Fibroblast of skin of back (primary cell): Measurements from ENCODE around the gene GOLGA6L10. TPM values are rescaled to one million over a fixed set of nuclear protein-coding genes. Genes with fewer than 3 reads are reported as not detected.
"Not testable (repeated sequence)": the region's sequence is repeated elsewhere in the genome, so short reads cannot be mapped to it uniquely, and the experiment has no call there.

Experiments used
- DNase-seq: peaks from one replicate; pipeline ENCODE4 v3.0.0-alpha.2; 2013
- polyA plus RNA-seq, 2 experiments: library from polyadenylated mRNA; unstranded; fragments of 120-200 nt; gene quantifications; one replicate each; pipeline ENCODE4 v1.2.1, GENCODE V29; 2013; ENCODE audit not compliant: insufficient read length in 2 of 2

Gene GOLGA6L10, protein sequence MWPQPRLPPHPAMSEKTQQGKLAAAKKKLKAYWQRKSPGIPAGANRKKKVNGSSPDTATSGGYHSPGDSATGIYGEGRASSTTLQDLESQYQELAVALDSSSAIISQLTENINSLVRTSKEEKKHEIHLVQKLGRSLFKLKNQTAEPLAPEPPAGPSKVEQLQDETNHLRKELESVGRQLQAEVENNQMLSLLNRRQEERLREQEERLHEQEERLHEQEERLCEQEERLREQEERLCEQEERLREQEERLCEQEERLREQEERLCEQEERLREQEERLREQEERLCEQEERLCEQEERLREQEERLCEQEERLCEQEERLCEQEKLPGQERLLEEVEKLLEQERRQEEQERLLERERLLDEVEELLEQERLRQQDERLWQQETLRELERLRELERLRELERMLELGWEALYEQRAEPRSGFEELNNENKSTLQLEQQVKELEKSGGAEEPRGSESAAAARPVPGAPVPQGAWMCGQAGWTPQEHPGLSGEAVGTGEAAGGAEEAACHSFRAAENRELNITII
- polyA plus RNA-seq (2013, experiment 1 of 2; ENCODE audit: insufficient read length) = 0.72 TPM
- 1.1 TPM for polyA plus RNA-seq (2013, experiment 2 of 2; ENCODE audit: insufficient read length)

DNA sequence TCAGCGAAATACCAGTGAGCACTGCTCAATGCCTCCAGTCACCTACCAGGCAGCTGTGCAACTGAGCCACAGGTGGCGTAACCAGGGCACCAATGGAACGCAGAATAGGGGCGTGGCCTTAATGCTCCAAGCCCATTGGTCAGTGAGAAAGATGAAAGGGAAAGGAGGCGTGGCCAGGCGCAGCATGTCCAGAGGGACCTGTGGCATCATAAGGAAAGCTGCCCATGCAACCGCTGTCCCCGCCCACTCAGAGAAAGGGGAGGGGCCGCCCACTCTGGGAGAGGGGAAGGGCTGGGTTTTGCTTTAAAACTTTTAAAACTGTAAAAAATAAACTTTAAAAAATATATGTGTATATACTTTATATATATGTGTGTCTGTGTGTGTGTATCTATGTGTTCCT lies at the start of gene GOLGA6L10:
TSS of gene GOLGA6L10 (minus strand) at position 101 of the 400 bp plus-strand sequence. CDS start at position 1, 100 bp downstream.
- not testable (repeated sequence) for DNase-seq

DNA sequence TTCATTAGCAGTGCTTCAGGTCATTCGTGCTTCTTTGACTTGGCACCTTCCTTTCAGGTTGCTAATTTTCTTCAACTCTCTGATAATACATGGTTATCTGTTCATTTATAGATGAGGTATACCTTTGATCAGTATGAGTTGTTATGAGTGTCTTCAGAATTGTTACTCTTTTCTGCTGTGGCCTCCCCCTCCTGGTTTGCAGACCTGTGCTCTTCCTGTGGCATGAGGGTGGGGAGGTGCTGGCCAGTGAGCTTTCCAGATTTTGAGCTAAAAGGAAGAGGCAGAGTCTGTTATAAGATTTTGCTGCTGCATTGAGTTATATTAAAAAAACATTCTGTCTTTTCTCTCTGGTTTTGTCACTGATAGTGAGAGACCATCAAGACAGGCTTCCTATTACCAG lies 49.5 kb upstream of the GOLGA6L10 start:
- DNase-seq = no peak

DNA sequence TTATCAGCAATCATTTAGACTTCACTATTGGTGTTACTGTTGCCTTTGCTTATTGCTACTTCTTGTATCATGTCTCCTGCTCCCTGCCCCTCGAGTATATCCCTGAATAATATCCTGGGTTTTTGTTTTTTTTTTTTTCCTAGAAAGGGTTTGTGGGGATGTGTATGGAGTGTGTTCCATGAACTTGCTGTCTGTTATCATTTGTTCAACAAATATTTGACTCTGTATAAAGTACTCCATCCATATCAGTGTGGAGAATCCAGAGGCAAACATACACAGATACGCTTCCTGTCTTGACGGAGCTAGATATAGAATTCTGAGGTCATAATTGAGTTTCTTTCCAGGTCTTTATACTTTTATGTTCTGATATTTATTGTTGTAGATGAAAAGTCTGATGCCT lies 48.5 kb upstream of the GOLGA6L10 start:
- no peak for DNase-seq

DNA sequence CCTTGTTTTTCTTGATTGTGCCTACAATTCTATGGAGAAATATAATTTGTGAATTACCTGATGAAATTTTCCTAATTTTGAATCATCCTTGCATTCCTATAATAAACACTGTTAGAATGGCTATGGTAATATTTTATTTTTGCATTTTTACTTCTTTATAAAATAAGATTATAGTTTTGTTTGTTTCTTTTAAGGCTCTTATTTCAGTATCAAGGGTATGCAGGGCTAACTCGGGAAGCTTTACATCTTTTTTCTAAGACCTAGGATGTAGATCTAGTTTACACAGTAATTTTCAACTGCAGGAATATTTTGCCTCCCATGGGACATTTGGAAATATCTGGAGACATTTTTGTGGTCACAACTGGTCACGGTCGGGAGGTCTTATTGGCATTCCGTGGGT lies 46.5 kb upstream of the GOLGA6L10 start:
- DNase-seq = peak; percentile 40

DNA sequence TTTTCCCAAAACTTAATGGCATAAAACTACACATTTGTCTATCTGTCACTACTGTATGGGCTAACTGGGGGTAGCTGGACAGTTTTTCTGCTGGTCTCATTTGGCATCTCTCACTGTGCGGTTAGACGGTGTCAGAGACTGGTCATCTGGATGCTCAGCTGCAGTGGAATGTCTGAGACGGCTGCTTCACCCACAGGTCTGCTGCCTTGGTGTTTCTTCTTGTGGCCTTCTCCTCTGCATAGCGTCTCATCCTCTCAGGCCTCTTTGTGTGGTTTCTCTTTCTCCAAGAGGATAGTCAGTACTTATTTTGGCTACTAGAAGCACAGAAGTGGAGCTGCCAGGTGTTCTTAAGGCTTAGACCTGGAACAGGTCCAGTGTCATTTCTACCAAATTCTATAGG lies 44.4 kb upstream of the GOLGA6L10 start:
- peak; percentile 63 for DNase-seq

DNA sequence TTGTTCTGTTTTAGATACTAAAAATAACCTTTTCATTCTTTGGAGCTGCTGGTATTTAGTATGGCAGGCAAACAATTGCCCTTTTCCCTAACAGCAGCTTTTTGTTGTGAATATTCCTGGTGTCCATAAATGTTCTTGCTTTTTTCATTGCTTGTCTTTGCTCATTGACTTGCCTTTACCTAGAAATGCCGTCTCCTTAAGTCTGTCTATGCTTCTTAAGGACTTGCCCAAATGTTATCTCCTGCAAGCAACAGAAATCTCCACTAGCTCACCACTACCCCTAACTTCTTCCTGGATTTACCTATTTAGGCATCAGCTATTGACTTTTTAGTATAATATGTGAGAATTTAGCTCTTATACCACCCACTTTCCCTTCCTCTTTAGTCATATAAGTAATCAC lies 42.8 kb upstream of the GOLGA6L10 start:
- DNase-seq = not testable (repeated sequence)

DNA sequence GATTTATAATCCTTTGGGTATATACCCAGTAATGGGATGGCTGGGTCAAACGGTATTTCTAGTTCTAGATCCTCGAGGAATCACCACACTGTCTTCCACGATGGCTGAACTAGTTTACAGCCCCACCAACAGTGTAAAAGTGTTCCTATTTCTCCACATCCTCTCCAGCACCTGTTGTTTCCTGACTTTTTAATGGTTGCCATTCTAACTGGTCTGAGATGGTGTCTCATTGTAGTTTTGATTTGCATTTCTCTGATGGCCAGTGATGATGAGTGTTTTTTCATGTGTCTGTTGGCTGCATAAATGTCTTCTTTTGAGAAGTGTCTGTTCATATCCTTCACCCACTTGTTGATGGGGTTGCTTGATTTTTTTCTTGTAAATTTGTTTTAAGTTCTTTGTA lies 40.9 kb upstream of the GOLGA6L10 start:
- DNase-seq = not testable (repeated sequence)

DNA sequence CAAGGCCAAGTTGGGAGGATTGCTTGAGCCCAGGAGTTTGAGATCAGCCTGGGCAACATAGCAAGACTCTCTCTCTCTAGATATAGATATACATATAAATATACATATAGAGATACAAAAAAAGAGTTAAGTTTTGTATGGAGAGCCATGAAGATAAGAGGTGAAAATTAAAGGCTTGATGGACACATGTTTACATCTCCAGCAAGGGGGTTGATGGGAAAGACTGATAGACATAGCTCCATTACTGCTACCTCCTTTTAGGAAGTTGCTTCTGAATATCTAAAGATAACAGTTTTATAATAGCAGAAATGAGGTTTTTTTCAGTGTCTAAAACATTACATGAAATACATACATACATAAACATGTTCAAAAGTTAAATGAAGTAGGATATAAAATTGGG lies 37.9 kb upstream of the GOLGA6L10 start:
- not testable (repeated sequence) for DNase-seq

DNA sequence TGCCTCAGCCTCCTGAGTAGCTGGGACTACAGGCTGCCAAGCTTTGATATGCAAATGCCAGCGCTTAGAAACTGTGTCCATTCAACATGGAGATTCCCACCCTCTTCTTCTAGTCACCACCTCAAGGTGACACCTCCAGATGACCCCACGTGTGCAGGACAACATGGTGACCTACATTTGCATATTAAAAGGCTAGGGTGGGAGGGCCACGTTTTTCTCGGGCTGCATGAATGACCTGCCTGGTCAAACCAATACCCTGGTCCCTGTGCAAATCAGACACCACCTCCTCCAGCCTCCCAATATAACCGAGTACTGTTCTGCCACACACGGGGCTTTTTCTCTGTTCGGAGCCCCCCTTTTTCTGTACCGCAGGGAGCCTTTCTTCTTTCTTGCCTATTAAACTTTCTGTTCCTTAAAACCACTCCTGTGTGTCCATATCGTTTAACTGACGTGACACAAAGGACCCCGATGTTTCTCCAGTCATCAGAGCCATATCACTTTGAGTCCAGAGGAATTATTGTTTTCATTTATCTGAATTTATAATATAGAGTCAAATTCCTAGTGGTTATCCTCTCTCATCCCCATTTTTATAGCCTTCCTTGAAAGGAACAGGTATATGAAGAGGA lies 32.2 kb upstream of the GOLGA6L10 start:
- DNase-seq = not testable (repeated sequence)

DNA sequence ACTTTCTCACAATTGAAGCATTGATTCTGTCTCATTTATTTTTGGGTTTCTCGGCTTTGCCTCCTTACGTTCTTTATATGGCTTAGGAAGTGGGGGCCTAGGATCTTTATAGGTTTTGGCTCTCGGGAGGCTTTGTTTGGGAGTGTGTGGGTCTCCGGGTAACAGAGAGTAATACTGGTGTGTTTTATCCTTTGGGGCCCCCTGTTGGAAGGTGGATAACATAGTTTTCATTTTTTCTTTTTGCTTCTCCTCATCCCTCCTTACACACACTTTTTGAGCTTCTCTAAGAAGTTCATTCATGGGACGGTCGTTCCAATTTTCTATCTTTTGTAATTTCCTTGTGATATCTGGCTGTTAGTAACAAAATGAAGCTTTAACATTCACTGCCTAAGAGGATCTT lies 30.3 kb upstream of the GOLGA6L10 start:
- DNase-seq = not testable (repeated sequence)

DNA sequence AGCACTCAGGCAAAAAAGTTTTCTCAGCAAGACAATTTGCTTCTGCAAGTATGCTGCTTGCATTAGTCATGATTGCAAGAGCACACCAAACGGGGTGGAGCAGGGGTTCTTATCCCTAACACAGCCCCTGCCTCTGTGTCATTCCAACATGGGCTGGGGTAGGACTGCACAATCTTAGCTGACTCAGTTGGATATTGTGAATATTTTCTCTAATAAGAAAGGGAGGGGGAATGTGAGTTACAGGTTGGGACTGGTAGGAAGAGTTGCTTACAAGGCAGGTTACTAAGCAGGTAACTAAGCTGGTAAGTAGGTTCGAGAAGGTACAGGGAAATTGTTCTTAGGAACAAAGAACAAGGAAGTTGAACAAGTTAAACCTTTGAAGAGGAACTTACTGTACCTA lies 24.4 kb upstream of the GOLGA6L10 start:
- peak; percentile 15 for DNase-seq

DNA sequence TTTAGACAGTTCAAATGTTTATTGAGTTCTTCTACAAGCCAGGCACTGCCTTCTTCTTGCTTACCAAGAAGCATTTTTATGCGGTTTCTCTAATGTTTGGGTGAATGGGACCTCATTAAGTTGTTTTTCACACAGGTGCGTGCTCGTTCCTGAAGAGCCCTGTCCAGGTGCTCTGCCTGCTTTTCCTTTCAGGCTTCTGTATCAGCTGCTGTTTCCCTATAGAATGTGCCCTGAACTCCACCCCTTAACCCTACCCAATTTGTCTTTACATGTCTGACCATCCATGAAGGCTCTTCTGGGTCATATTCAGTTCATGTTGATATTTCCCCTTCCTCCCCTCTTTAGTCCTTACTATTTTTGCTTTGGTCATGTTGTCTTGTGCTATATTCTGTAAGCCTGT lies 22.4 kb upstream of the GOLGA6L10 start:
- no peak for DNase-seq

DNA sequence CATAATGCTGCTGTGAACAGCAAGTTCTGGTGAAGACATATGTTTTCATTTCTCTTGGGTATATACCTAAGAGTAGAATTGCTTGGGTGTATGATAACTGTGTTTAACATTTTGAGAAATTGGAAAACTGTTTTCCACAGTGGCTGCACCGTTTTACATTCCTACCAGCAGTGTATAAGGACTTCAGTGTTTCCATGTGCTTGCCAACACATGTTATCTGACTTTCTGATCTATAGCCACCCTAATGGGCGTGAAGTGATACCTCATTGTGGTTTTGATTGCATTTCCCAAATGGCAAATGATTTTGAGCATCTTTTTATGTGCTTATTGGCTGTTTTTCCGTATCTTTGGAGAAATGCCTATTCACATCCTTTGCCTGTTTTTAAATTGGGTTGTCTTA lies 18.5 kb upstream of the GOLGA6L10 start:
- not testable (repeated sequence) for DNase-seq

DNA sequence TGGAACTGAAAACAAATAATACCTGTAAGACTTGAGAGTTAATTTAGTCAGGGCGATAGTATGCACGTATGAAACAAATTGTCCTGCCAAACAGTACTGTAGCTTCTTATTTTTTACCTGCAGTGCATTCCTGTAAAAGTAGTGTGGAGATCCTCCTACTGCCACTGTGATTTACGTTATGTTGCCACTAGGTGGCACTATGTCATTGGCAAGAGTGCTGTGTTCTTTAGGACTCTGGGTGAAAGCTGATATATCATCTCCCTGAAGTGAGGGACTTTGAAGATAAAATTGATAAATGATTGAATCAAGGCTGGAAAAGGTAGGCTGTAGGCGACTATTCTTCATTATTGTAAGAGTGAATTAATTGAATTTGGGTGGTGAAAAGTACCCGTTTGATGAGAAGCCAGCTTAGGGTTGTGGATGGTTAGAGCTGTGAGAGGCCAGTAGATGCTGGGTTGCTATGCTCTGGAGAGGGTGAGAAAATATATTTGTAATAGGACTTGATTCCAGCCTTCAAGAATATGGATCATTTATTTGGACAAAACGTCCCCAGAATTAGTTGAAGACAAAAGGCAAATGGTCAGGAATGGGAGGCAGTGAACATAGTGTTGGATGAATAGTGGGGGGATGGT lies 16.5 kb upstream of the GOLGA6L10 start:
- not testable (repeated sequence) for DNase-seq

DNA sequence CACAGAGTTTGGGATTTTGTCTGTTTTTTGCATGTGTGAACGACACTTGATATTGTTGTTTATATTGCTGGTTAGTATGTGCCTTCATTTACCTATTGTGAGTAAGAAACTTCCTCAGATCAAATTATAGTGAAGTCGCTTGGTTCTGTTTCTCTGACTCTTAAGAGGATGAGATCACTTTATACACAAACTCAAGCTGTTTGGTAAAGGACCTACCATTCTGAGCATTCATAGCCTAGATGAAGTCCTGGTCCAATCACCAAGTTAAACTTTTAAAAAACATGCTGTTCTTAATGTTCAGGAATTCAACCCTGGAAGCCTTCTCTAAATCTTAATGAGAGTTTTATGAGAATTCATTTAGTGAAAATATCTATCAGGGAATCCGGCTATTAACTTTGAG lies 15.3 kb upstream of the GOLGA6L10 start:
- not testable (repeated sequence) for DNase-seq

DNA sequence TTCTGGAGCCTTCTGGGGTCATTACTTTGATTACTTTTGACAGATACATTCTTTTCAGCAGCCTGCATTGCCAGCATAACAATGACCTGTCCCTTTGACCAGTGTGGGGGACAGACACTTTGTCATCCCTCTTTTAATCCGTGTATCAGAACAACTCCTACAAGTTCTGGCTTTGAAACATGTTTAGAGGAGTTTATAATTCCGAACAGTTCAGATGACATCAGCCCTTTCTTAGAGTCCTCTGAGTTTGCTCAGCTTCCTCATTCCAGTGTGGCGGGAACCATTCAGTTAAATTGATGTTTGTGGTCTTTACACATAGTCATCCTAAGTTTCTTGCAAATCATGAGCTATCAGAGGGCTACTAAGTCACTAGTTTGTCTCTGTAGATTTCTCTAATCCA lies 13.5 kb upstream of the GOLGA6L10 start:
- not testable (repeated sequence) for DNase-seq

DNA sequence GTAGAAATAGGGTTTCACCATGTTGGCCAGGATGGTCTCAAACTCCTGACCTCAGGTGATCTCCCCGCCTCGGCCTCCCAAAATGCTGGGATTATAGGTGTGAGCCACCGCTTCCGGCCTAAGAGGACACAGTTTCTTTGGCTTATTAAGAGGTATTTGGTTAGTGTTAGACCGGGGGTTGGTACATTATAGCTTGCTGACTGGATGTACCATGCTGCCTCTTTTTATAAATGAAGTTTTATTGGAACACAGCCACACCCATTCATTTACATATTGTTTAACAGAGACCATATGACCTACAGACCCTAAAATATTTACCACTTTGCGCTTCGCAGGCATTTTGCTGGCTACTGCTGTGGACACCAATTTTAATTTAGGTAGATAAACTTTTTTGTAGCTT lies 11.3 kb upstream of the GOLGA6L10 start:
- not testable (repeated sequence) for DNase-seq

DNA sequence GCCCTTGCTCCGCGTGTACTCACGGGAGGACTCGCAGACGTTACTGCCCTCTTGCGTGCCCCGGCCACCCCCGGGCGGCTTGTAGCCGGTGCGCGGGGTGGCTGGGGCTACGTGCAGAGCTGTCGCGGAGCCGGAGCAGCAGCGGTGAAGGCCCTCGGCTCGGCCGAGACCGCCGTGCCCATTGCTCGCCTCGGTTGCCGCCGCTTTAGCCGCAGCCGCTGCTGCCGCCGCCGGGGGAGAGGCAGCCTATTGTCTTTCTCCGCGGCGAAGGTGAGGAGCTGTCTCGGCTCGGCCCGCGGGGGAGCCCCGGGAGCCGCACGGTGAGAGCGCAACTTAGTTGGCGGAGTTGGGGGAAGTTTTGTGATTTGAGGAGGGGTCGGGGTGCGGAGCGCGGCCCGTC lies 5.8 kb upstream of the GOLGA6L10 start:
- DNase-seq = not testable (repeated sequence)

DNA sequence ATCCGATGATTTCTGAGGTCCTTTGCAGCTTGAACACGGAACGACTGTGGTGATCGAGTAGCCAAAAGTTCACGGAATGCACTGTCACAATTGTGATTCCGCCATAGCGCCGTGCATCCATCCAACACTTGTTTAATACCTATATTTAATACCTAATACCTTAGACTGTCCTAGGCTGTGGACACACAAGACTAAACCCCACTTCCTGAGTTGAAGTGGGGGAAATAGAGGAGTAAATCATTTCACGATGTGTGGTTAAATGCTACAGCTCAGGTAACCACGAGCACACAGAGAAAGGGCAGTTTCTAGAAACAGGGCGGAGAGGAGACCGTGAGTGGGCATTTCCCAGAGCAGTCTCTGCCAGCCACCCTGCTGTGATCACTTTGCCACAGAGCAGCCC lies 5.3 kb upstream of the GOLGA6L10 start:
- DNase-seq = not testable (repeated sequence)

DNA sequence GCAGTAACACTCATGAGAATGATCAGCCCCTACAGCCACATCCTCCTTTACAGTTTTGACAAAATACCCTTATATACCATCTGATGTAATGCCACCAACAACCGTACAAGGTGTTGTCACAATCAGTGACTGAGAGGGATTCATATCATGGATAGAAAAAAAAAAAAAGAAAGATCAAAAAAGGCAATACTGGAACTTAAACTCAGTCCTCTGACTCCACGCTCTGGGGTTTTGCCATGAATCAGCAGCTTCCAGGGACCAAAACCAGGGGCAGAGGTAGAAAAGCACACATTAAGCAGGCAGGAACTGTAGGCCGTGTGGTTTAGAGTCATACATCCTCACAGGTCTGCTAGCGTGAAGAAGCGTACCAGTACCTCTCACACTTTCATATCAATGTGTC lies 1.6 kb downstream of the GOLGA6L10 start:
- DNase-seq = not testable (repeated sequence)

DNA sequence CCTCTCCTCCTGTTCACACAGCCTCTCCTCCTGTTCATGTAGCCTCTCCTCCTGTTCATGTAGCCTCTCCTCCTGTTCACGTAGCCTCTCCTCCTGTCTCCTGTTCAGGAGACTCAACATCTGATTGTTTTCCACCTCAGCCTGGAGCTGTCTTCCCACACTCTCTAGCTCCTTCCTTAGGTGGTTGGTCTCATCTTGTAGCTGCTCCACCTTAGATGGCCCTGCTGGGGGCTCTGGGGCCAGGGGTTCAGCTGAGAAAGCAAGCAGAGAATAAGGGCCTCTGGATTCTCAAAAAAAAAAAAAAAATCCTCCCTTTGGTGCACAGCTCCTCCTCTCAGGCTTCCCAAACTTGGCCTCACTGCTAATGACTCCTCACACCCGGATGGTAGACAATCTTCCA lies 4.1 kb downstream of the GOLGA6L10 start:
- DNase-seq = not testable (repeated sequence)

DNA sequence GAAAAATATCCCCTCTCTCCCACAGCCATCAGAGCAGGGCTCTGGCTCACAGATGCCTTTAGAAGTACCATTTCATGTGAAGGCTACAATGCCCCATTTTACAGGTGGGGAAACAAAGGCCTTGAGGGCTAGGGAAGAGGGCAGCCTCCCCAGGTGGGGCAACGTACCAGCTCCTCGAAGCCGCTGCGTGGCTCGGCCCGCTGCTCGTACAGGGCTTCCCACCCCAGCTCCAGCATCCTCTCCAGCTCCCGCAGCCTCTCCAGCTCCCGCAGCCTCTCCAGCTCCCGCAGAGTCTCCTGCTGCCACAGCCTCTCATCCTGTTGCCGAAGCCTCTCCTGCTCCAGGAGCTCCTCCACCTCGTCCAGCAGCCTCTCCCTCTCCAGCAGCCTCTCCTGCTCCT lies 4.9 kb downstream of the GOLGA6L10 start:
- not testable (repeated sequence) for DNase-seq

DNA sequence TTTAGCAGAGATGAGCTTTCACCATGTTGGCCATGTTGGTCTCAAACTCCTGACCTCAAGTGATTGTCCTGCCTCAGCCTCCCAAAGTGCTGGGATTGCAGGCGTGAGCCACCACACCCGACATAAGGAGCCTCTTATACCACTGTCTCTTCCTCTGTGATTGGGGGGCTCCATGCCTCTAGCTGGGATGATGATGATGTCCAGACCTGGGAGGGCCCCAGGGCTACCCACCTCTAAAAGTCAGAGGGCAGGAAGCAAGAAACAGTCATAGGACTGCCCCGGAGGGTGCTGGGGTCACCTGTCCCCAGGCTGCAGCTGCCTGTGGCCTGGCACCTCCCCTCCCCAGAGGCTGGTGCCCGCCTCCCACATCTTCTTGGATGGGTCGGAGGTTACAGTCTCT lies 5.4 kb downstream of the GOLGA6L10 start:
- DNase-seq = not testable (repeated sequence)
